A673 (cell line): ENCODE results near the gene CEP72. TPM values are rescaled to one million over a fixed set of nuclear protein-coding genes. Genes with fewer than 3 reads are reported as not detected.
A peak's percentile ranks its signal among the peaks of the same experiment; 100 is the strongest.
"Not testable (repeated sequence)": the region's sequence is repeated elsewhere in the genome, so short reads cannot be mapped to it uniquely, and the experiment has no call there.

Experiments used
- BruUV-seq: library from RNA; stranded (reverse); fragments of 400-500 nt; replicated peaks from 2 replicates; lab custom pipeline; 2021; lab: Mats Ljungman, UMichigan
- CTCF ChIA-PET: fragments of 300-600 bp; sonication (Branson Sonifier 250); formaldehyde crosslinking; loops from one replicate; lab custom pipeline; 2022; ENCODE audit warnings: antibody characterized with exemption; lab: Charles Lee
- POLR2A ChIA-PET: fragments of 300-600 bp; sonication (Branson Sonifier 250); formaldehyde crosslinking; loops from one replicate; lab custom pipeline; 2022; ENCODE audit warnings: antibody characterized with exemption; ENCODE audit not compliant: low non-redundant PET; lab: Charles Lee
- DNase-seq: peaks from one replicate; pipeline ENCODE4 v3.0.0-alpha.2; 2015; ENCODE audit warnings: low spot score
- H3K27ac ChIP-seq: fragments of 200-600 bp; sonication (generic); 2 replicates; pipeline ENCODE4 v1.5.1; 2016; ENCODE audit warnings: mixed run types, low read depth, mild to moderate bottlenecking, mixed read lengths, antibody characterized with exemption, low read length; ENCODE audit not compliant: poor library complexity, severe bottlenecking
- H3K27me3 ChIP-seq: fragments of 200-600 bp; sonication (generic); replicated peaks from 2 replicates; pipeline ENCODE4 v1.6.1; 2017; ENCODE audit warnings: mixed run types, low read depth, mild to moderate bottlenecking, mixed read lengths, antibody characterized with exemption, low read length; ENCODE audit not compliant: insufficient read depth, poor library complexity
- H3K36me3 ChIP-seq: fragments of 200-600 bp; sonication (generic); 2 replicates; pipeline ENCODE4 v1.6.1; 2016; ENCODE audit warnings: mixed run types, mild to moderate bottlenecking, mixed read lengths, antibody characterized with exemption, low read length; ENCODE audit not compliant: insufficient read depth, poor library complexity, severe bottlenecking
- H3K4me1 ChIP-seq: fragments of 200-600 bp; sonication (generic); 2 replicates; pipeline ENCODE4 v1.6.1; 2017; ENCODE audit warnings: mixed run types, mild to moderate bottlenecking, mixed read lengths, antibody characterized with exemption, low read length; ENCODE audit not compliant: insufficient read depth, poor library complexity, severe bottlenecking
- H3K4me3 ChIP-seq: fragments of 200-600 bp; sonication (generic); 2 replicates; pipeline ENCODE4 v1.5.1; 2016; ENCODE audit warnings: low read depth, mixed run types, mild to moderate bottlenecking, mixed read lengths, low read length; ENCODE audit not compliant: poor library complexity, severe bottlenecking
- H3K9me3 ChIP-seq: fragments of 200-600 bp; sonication (generic); 2 replicates; pipeline ENCODE4 v1.6.1; 2016; ENCODE audit warnings: mixed run types, low read depth, mild to moderate bottlenecking, mixed read lengths, antibody characterized with exemption, low read length; ENCODE audit not compliant: poor library complexity, severe bottlenecking
- intact Hi-C: fragments of 100-400 bp; cut with micrococcal nuclease; formaldehyde crosslinking; loops from one replicate; pipeline ENCODE4 v1.10.0; 2022; ENCODE audit not compliant: unreplicated experiment
- total RNA-seq: library from RNA; stranded (reverse); gene quantifications from 2 replicates; pipeline ENCODE4 v1.2.3, GENCODE V29; 2021

Gene CEP72
- total RNA-seq, 1 experiment from 2014 or later: 37.2 TPM

DNA sequence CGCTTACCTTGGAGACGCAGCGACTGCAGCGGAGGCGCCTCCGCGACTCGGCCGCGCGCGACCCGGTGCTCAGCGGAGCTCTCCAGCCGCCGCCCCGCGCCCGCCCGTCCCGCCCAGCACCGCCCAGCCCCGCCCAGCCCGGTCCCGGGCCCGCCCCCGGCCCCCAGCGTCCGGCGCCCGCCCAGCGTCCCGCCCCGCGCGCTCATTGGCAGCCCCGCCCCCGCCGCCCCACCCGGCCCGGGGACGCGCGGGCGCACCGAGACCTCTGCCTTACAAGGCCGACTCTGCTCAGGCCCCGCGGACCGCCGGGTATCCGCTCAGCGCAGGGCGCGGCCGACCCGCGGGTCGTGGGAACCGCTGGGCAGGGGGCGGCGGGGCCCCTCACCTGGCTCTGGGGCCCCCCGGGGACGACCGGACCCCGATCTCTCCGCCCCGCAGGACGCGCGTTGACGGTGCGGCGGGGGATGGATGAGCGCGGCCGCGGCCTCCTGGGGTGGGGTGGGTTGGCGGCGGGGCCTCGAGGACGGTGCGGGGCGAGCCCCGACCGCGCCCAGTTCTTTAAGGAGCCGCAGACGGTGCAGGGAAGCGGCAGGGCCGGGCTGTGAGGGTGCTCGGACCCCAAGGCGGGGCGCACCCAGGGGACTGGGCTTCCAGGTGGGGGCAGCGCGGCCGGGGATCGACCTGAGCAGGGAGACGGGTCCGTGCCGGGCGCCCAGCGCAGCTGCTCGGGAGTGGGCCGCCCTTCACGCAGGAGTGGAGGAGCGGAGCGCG, 81.3 kb downstream of the CEP72 start, which contains the start of gene TPPP:
Gene TPPP, minus strand, starts transcription at position 82 of the 771 bp plus-strand sequence. CDS start 15,292 bp downstream, outside the sequence.
- H3K27ac ChIP-seq, BruUV-seq, intact Hi-C loops, H3K36me3 ChIP-seq, H3K9me3 ChIP-seq, H3K4me1 ChIP-seq, CTCF ChIA-PET: not testable (repeated sequence)
- peak; percentile 68 for DNase-seq
- Histone ChIP-seq H3K4me3 (peak within 1 kb of the TSS; percentile 44), H3K27me3 (peaks cover 22% of the 10 kb centered on the region)
- POLR2A ChIA-PET: interaction anchor here (0.7 kb wide), 1 partner anchor 66 kb away, joined by 3 read pairs; no protein-coding TSS in a partner anchor

DNA sequence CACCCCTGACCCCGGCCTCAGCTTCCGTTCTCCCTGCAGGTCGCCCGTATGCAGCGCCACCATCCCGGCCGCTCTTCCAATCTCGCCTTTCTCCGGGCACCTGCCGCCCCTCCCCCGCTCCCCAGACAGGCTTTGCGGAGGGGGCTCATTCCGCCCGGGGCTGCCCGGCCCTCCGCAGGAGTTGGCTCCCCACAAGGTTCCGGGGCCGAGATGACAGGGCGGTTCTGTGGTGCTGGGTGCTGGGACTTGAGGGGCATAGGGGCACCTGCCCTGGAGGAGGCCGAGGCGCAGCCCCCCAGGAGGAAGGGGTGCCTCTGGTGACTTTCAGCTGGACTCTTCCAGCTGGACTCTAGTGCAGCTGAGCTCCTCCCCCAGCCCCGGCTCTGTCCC, 81.9 kb downstream of the CEP72 start:
- BruUV-seq, intact Hi-C loops, H3K27ac ChIP-seq, H3K4me1 ChIP-seq, CTCF ChIA-PET, H3K9me3 ChIP-seq, DNase-seq, H3K36me3 ChIP-seq, POLR2A ChIA-PET: not testable (repeated sequence)
- Histone ChIP-seq H3K4me3 (peak overlapping the region; percentile 44), H3K27me3 (peaks cover 28% of the 10 kb centered on the region)

DNA sequence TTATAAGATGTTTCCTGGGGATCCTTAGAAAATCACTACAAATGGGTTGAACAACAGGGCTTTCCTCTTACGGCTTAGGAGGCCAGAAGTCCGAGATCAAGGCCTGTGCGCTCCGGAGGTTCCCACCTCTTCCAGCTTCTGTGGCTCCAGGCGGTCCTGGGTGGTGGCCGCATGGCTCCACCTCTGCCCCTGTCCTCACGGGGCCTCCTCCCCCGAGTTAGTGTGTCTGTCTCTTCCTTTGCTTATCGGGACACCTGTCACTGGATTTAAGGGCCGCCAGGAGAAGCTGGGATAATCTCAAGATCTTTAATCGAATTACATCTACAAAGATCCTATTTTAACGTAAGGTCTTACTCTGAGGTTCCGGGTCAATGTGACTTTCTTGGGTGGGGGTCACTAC, 83.3 kb downstream of the CEP72 start:
- POLR2A ChIA-PET, H3K4me3 ChIP-seq, DNase-seq, BruUV-seq, H3K9me3 ChIP-seq, CTCF ChIA-PET, H3K27ac ChIP-seq, H3K4me1 ChIP-seq, H3K36me3 ChIP-seq, intact Hi-C loops: not testable (repeated sequence)
- peaks cover 35% of the 10 kb centered on the region for H3K27me3 ChIP-seq

DNA sequence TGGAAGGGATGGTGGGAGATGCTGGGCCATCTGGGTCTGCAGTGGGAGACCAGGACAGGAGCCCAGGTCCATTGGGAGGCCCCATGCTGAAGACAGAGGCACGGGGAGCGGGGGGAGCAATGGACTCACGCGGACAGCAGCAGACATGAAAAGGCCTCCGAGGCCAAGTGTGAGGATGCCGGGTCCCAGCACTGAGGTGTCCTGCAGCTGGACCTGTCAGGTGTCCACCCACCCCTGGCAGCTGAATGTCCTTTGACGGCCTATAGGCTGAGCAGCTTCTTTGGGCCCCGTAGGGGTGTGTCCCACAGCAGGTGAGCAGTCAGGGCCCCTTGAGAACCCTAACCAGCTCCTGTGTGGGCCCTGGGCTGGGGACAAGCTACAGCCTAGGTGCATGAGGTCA, 84.1 kb downstream of the CEP72 start:
- CTCF ChIA-PET, H3K4me1 ChIP-seq, BruUV-seq, POLR2A ChIA-PET, H3K36me3 ChIP-seq, intact Hi-C loops, H3K9me3 ChIP-seq, DNase-seq, H3K27ac ChIP-seq, H3K4me3 ChIP-seq: not testable (repeated sequence)
- peaks cover 35% of the 10 kb centered on the region for H3K27me3 ChIP-seq

DNA sequence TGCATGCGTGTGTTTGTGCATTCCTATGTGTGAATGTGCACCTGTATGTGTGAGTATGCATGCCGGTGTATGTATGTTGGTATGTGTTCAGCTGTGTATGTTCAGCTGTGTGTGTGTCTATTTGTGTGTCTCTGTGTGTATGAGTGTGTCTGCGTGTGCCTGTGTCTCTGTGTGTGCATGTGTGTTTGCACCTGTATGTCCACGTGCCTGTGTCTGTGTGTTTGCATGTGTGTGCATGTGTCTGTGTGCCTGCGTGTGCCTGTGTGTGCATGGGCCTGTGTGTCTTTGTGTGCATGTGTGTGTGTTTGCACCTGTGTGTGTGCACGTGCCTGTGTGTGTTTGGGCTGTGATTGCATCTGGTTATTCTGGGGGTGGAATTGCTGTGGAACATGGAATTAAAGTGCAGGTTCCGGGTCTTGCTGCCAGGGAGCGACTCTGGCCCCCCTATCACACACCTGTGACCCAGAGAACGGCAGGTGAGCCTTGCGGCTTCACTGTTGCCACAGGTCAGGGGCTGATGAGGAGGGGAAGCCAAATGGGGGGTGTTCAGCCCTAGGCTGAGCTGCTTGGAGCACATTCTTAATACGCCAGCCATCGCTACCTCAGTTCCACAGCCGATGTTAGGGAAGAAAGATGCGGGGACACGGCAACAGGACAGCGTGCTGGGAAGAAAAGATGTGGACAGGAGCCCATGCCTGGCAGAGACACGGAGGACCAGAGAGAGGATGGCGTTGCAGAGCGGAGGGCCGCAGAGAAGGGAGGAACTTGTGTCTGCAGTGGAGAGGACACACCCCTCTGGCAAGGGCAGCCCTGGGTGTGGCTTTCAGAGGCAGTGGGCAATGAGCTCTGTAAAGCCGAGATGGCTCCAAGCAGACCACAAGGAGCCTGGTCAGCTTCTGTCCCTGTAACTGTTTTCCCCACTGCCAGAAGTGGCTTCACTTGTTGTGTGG, 84.9 kb downstream of the CEP72 start:
- DNase-seq, H3K4me3 ChIP-seq, H3K36me3 ChIP-seq, CTCF ChIA-PET, H3K27ac ChIP-seq, H3K4me1 ChIP-seq, BruUV-seq, POLR2A ChIA-PET, intact Hi-C loops, H3K9me3 ChIP-seq: not testable (repeated sequence)
- H3K27me3 ChIP-seq: peaks cover 38% of the 10 kb centered on the region

Other genes starting within 250 kb of the CEP72 start
- 46.7 and 53.8 TPM in 2 replicates for gene EXOC3, start 169.2 kb upstream of the CEP72 start, total RNA-seq
- gene SLC9A3, start 87.9 kb upstream of the CEP72 start, total RNA-seq: 1.6 and 1.9 TPM in 2 replicates
- gene TPPP, start 81.0 kb downstream of the CEP72 start, total RNA-seq: 0.09 and 0.19 TPM in 2 replicates
- 1.3 and 1.6 TPM in 2 replicates for gene ZDHHC11B, start 172.4 kb downstream of the CEP72 start, total RNA-seq
- gene ZDHHC11, start 238.6 kb downstream of the CEP72 start, total RNA-seq: 45.5 and 47.3 TPM in 2 replicates